ENCODE measurements around the gene CNN2.

DNA sequence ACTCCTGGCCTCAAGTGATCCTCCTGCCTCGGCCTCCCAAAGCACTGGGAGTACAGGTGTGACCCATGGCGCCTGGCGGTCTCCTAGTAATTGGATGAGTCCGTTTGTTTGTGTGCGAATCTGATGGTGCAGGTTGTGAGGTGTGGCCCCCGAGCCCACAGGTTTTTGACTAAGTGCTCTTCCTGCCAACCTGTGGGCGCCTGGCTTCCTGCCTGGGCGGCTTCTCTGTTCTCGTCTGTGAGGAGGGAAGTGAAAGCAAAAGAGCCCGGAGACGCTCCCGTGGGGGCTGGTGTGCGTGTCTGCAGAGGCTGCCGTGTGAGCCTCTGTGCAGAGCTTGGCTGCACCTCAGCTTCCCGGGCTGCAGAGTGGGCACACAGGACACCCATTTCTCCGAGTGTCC lies 50.5 kb downstream of the CNN2 start:
- TF ChIP-seq, protein P1, sequence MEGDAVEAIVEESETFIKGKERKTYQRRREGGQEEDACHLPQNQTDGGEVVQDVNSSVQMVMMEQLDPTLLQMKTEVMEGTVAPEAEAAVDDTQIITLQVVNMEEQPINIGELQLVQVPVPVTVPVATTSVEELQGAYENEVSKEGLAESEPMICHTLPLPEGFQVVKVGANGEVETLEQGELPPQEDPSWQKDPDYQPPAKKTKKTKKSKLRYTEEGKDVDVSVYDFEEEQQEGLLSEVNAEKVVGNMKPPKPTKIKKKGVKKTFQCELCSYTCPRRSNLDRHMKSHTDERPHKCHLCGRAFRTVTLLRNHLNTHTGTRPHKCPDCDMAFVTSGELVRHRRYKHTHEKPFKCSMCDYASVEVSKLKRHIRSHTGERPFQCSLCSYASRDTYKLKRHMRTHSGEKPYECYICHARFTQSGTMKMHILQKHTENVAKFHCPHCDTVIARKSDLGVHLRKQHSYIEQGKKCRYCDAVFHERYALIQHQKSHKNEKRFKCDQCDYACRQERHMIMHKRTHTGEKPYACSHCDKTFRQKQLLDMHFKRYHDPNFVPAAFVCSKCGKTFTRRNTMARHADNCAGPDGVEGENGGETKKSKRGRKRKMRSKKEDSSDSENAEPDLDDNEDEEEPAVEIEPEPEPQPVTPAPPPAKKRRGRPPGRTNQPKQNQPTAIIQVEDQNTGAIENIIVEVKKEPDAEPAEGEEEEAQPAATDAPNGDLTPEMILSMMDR (conservative IDR thresholded peaks at IDR 0.05; ENCODE audit: low read depth, low read length), result no peak
- no peak for TF ChIP-seq EZH2 (IDR thresholded peaks at IDR 0.05; ENCODE audit: low read length, unreplicated experiment)
